ENCODE data around the gene TRIM14.

- TF ChIP-seq FOXK2 (IDR thresholded peaks at IDR 0.05) (no peak), L3MBTL2 (conservative IDR thresholded peaks at IDR 0.05) (no peak)
These were observed 35.3 kb downstream of the TRIM14 start for GRCh38 chr9:98083566-98084183.

Data from HEK293T (cell line).